Activated CD4-positive, alpha-beta T cell treated with anti-CD3 and anti-CD28 coated beads, Interleukin-2, amount 50 U/mL, for 4 hours (primary cell): ENCODE measurements around the gene ILDR1.

ENCODE experiments used
- DNase-seq, 2 experiments: peaks; one replicate each; pipeline ENCODE4 v3.0.0-alpha.2; 2020

Gene ILDR1

GRCh38 chr3:122013448-122013925 is 8.6 kb downstream of the ILDR1 start:
- no peak for DNase-seq

- DNase-seq = no peak
These were observed 9.2 kb downstream of the ILDR1 start for GRCh38 chr3:122012821-122013220.

DNA sequence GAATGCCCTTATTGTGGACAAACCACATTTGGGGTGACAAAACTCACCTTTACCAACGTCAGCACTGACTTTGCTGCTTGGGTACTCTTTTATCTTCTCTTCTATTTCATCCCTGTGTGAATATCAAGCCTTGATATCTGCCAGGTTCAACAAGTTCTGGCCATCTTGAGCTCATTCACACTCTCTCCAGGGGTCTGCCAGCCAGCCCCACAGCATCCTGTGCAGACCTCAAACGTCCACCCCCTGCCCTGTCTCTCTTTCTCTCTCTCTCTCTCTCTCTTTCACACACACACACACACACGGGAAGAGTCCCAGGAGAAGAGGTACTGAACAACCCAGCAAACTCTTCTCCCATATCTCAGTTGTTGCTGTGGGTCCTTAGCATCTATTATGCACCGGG is 10.7 kb downstream of the ILDR1 start:
- no peak for DNase-seq

GRCh38 chr3:122010506-122010905 is 11.5 kb downstream of the ILDR1 start:
- DNase-seq = no peak

DNA sequence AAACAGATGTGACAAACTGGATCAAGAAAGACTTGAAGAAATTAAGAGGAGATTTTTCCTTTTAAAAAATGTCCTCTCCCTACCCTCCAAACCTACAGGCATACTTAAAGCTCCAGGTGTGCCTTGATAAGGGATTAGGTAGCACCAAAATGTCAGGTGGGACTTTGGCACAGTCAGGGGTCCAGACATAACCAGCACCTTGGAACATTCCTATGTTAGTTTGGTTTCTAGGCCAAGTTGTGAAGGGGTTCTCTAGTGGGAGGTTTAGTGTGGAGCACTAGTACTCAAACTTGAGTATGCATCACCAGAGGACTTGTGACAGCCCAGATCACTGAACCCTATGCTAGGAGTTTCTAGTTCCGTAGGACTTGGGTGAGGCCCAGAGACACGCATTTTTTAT is 13.9 kb downstream of the ILDR1 start:
- DNase-seq = no peak

DNA sequence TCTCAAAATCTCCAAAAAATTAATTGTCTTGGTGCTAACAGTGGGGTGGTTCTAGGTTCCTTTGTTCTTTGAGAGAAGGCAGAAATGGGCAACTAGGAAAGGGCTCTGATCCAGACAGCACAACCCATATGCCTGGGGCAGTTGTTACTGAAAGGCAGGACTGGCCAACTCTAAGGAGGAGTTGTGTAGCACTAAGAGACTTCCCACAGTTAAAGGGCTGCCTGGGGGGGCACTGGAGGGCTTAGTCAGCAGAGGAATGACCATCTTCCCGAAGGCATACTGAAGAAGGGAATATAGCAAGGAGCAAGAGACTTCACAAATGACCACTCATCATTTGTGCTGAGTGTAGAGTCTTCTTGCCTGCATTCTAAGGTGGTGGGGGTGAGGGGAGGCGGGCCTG is 15.8 kb downstream of the ILDR1 start:
- no peak for DNase-seq

DNA sequence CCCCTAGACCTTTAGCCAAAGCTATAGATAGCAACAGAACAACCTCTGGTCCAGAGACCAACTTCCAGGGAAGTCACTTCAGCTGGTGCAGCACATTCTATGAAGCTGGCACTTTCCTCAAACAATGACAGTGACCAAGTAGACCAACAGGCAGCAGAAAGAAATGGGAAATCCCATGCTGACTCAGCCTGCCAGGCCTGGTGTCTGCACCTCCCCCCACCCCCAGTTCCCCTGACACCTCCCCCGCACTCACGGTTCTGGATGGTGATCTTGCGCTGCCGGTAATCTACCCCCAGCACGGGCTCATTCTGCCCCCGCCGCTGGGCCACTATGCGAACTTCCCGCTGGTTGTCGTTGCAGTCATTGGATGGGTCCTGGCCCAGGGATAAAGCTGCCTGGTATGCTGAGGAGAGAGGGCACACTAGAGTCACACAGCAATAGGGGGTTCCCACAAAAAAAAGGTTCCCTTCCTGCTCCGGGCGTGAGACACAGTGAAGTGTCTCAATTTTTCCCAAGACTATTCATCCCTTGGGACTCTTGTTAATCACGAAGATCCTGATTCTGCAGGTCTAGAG is 17.0 kb downstream of the ILDR1 start:
- no peak for DNase-seq

GRCh38 chr3:122004107-122004506 is 17.9 kb downstream of the ILDR1 start:
- DNase-seq = no peak

DNA sequence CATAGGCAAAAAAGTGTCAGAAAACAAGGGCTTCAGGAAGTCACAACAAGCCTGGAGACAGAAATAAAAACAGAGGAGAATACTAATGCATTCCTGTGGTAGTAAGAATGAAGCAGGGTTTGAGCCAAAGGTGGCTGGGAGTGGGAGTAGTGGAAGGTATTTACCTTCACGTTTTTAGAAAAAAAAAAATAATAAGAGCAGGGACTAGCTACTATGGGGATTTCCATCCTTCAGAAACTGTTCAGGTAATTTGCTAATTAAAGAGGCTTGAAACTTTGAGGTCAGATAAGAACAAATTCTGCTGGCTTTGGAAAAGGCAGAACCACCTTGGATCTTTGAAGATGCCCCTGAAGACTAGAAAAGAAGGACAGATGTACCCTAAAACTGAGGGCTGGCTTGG is 18.4 kb downstream of the ILDR1 start:
- DNase-seq = no peak

- no peak for DNase-seq
These were observed 18.9 kb downstream of the ILDR1 start for GRCh38 chr3:122003112-122003511.

- DNase-seq = no peak
These were observed 19.4 kb downstream of the ILDR1 start for GRCh38 chr3:122002611-122003010.

DNA sequence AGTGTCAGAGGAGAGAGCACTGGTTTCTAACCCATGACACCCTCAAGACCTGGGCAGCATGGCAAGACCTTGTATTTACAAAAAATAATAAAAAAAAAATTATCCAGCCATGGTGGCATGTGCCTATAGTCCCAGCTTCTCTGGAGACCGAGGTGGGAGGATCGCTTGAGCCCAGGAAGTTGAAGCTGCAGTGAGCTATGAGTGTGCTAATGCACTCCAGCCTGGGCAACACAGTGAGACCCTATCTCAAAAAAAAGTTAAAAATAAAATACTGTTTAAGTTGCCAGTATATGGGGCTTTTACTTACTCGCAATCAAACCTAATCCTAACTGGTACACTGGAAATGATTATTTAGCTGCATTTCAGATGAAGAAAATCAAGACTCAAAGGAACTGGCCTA is 20.2 kb downstream of the ILDR1 start:
- no peak for DNase-seq

GRCh38 chr3:122000936-122001605 is 21.0 kb downstream of the ILDR1 start:
- DNase-seq = no peak

DNA sequence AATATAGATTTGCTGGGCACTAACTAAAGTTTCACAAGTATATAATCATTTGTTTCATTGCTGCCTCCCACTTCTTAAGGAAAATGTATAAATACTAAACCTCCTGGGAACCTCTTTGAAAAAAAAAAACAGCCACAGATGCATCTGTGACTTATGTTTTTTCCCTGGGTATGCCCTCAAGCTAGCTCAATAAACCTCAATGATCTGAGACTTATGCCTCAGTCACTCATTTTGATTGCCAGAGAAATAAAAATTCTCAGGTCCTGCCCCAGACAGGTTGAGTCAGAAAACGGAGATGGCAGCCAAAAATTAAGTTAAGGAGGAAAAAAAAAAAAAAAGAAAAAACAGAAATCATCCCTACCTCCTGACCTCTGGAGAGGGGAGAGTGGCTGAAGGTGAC is 22.1 kb downstream of the ILDR1 start:
- DNase-seq = no peak

DNA sequence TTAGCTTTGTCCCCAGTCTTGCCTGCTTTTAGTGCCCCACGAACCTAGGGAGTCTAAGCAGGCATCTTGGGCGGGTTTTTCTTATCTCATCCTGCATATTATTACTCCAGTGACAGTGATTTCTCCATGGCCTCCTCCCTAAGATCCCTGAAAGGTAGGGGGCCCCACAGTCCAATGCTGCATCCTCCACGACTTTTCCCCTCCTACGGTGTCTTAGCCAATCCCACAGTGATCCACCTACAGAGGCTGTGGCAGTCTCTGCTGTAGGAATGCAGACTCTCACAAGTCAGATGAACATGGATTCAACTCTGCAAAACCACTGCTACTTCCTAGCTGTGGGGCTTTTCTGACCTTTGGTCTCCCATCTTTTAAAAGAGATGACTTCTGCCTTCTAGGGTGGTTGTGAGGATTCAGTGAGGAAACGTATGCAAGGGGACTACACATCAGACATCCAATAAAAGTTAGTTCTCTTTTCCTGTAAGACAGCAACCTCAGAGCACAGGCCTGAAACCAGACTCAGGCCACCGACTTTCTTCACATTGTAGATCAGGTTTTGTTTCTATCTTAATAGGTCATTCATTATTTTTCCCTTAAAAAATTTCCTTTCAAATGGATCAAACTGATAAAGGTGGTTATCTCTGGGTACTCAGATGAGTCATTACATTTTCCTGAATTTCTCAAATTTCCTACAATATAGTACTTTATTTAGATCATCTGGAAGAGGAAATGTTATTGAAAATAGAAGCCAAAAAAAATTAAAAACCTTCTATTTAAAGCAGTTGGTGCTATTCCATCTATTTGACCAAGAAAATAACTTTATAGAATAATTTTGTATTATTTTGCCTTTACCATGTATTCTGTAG is 23.2 kb downstream of the ILDR1 start:
- no peak for DNase-seq

DNA sequence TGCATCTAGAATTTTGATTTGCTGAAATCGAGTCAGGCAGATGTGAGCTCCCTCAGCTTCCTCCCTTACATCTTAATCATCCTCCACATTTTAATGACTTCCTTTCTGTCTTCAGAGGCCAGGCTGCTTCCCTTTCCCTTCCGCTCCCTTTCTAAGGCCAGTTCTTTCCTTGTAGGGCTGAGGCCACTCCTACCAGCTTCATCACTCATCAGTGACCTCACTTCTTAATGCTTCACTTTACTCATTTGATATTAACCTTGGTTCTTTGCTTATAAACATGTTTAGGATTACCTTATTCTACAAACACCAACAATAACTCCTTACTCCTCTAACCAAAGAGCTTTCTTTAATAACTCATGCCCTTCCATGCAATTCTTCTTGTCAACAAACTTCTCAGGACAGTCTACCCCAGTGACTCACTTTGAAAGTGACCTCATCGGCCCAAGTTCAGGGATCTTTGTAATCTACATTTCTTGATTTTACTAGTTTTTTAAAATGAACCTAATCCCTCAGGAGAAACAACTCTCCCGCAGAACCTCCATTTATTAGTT is 23.9 kb downstream of the ILDR1 start:
- no peak for DNase-seq

GRCh38 chr3:121997372-121997771 is 24.7 kb downstream of the ILDR1 start:
- no peak for DNase-seq

- DNase-seq = no peak
These were observed 25.6 kb downstream of the ILDR1 start for GRCh38 chr3:121996441-121996840.

DNA sequence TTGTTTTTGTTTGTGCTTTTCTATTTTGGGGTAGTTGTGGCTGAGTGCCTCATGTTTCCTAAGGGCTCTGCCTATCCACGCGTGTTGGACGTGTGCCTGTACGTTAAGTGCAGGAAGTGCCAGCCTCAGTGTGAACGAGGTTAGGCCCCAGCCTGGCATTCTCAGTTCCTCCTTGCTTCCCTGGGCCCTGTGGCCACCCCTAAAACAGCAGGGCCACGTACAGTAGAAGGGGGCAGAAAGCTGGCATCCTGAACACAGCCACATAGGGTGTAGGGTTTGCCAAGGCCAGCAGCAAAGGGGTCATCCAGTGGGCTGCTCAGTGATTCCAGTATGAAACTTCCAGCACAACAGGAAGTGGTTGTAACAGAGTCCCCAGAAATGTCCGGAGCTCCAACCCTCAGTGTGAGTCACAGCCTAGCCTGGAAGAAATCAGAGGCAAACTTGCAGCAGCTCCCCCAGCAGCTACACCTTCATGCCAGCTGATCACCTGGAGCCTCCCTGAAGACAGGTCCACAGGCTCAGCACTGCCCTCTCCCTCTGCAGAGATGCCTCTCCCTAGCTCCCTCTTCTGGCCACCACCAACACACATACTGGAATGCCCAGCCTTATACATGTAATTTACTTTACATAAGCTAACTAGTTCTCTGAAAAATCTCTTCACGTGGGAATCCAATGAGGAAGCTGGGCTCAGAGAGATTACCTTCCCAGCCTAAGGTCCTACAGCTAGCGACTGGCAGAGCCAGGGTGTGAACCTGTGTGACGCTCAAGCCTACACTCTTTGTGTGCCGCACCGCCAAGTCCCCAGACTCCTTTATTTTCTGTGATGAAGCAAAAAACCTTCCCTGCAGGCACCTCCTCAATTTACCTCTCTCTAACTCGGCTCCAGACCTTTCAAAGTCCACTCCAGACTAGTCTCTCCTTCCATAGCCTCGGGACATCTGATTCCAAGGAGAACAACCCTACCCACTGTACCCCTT is 26.6 kb downstream of the ILDR1 start:
- peak; percentile 3 to 4 for DNase-seq

DNA sequence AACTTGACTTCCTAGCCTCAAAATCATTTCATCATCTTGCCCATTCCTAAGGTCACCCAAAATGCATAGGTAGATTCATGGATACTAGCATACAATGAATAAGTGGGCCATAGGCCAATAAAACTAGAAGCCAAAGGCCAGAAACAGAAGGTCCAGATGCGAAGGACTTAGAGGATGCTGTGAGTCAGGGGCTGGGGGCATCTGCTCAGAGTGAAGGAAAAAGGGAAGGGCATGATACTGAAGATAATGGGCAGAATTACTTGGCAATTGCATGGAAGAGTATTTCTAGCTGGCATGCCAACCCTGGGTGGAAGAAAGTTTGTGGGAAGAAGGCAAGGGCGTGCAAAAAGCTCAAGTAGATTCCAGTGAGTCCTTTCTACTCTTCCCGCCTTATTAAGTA is 27.5 kb downstream of the ILDR1 start:
- no peak for DNase-seq

- no peak for DNase-seq
These were observed 29.2 kb downstream of the ILDR1 start for GRCh38 chr3:121992601-121993560.
